GM19455 (cell line): Measurements from ENCODE around the gene CLASP1.
"Not testable (repeated sequence)": the region's sequence is repeated elsewhere in the genome, so short reads cannot be mapped to it uniquely, and the experiment has no call there.

ENCODE experiments used
- ATAC-seq: cut with Tn5 transposase; IDR thresholded peaks from one replicate; pipeline ENCODE4 v1.9.1; 2021; ENCODE audit not compliant: unreplicated experiment

CLASP1 gene

DNA sequence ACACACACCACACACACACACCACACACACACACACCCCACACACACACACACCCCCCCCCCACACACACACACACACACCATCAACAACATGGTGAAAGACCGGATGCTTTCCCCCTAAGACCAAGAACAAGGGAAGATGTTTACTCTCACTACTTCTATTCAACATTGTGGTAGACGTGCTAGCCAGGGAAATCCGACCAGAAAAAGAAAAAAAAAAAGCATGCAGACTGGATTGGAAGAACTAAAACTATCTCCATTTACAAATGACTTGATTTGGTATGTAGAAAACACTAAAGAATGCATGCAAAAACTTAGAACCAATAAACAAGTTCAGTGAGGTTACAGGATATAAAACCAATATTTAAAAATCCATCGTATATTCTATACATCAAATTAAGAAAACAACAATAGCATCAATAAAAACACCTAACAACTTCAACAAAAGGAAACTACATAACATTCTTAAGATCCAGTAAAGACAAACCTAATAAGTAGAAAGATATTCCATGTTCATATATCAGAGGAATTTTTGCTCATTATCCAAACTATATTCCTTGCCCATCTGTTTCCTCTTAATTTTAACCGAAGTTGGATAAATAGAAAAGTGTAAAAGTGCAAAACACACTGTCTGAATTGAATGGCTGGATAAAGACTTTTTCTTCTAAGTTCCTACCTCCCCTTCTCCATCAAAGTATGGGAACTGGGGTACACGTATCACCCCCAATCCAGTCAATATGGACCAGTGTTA is 170.1 kb downstream of the CLASP1 start:
- no peak for ATAC-seq

DNA sequence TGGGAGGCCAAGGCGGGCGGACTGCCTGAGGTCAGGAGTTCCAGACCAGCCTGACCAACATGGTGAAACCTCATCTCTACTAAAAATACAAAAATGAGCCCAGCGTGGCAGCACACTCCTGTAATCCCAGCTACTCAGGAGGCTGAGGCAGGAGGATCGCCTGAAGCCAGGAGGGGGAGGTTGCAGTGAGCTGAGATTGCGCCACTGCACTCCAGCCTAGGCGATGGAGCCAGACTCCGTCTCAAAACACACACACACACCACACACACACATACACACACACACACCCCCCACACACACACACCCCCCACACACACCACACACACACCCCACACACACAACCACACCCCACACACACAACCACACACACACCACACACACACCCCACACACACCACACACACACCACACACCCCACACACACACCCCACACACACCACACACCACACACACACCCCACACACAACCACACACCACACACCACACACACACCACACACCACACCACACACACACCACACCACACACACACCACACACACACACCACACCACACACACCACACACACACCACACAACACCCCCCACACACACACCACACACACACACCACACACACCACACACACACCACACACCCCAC is 170.8 kb downstream of the CLASP1 start:
- ATAC-seq, result not testable (repeated sequence)

DNA sequence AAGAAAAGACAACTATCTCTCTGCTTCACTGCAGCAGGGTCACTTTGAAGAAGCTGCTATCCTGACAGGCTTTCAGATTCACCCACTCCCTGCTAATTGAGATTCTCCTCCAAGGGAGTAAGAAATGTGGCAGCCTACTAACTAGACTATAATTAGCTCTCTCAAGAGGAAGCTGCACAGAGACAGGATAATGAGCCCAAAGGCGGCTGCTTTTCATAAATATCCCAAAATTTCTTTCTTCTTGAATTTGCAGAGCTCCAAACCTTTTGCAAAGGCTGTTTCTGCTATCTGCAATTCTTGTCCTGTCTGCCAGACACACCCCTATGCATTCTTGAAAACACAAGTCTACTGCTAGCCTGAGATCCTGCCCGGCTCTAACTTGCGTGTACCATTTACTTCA is 172.6 kb downstream of the CLASP1 start:
- ATAC-seq, result no peak

DNA sequence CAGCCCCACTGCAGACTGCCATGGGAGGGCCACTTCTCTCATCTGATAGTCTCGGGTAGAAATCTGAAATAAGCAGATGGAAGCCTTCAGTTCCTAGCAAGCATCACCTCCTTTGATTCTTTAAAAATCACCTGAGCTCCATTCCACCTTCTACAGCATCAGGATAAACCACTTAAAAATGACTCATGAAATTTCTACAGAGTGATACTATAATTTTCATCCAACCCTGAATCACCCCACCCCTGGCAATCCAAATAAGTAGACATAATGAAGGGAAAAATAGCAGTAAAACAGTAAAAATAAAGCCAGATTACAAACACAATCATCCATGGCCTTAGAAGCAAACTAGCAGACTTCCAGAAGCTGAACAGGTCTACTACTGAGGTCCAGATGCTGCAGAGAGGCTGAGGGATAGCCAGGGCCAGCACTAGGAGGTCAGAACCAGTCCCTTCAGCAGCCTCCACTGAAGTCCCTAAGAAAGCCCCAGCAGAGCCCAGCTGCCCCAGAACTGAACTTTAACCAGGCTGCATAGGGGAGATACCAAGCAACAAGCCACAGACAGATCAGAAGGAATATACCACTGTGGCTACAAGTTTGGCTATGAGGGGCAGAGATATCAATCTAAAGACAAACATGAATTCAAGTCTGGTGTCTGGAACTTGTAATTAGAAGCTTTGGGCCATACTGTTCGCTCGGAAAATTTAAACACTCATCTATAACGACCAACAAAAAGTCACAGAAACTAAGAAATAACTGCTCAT is 173.3 kb downstream of the CLASP1 start:
- no peak for ATAC-seq

DNA sequence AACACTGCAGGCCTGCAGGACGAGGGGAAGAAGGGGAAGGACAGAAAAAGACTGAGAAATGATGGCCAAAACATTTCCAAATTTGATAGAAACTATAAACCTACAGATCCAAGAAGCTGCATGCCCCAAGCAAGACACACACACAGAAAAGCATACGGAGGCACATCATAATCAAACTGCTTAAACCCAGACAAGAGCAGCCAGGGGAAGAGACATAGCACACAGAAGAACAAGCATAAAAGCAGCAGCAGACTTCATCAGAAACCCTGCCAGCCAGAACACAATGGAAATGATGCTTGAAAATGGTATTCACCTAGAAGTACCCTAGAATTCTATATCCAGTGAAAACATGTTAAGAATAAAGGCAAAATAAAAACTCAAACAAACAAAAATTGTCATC is 175.8 kb downstream of the CLASP1 start:
- ATAC-seq, result no peak

DNA sequence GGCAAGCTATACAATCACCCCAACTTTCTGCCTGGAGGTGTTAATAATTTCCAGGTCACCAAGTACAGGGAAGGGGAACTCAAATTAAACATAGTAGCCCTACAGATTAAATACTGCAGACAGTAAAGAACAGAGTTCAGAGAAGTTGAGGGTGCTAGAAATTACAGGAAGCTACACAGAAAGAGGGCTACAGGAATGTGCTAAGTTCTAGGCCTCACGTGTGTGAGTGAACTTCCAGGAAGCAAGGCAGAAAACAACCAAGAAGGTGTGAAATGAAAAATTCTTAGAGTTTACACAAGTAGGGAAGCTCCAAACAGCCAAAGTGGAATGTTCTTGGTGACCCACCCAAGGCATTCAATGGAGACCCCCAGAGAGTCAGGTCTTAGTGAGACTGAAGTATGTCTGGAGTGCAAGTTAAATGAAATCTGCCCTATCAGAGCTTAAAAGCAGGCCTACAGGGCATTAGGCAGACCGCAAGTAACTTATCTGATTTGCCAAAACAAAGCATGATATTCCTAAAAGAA is 176.7 kb downstream of the CLASP1 start:
- ATAC-seq, result no peak

DNA sequence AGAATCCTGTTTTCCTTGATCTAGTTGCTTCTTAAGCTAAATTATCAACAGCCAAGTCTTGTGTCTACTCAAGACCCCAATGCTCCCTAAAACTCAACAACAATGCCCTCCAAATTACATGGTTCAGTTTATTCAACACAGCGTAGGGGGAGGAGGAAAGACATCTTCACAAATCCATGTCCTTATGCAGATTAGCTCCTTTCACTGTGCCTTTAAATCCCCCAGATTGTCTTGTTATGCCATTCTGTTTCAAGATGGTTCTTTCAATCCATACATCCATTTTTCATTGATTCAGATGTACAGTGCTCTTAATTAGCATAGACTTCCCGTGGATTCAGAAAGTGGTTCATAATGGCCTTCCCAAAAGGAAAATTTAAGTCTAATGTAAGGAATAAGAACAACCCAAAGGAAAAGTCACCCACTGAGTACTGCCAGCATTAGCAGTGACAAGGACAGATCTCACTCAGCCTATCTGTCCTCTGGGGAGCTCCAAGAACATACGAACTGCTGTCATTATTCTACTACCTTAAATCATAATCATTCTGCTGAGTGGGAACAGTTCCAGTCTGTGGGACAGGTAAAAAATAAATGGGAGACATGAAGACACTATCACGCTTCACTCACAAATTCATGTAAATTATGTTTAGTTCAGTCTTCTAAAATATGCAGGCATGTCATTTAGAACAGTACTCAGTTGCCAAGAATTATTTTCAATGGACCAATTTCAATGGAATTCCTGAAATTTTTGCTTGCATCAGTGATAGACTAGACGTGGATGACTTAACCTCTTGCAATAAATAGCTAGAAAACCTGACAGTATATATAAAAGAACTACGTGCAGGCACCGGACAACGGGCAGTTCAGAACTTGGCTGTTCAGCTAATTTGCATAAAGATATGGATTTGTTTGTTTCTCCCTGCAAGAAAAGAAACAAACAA is 177.5 kb downstream of the CLASP1 start:
- ATAC-seq, result no peak

DNA sequence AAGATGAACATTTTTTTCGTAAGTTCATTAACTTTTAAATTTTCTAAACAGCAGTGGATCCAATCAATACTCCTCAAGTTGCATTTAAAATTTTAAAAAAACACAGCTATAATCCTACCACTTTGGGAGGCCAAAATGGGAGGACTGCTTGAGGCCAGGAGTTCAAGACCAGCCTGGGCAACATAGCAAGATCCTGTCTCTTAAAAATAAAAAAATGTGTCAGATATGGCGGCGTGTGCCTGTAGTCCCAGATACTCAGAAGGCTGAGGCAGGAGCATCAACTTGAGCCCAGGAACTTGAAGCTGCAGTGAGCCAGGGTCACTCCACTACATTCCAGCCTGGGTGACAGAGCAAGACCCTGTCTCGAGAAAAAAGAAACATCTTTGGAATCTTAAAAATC is 178.3 kb downstream of the CLASP1 start:
- ATAC-seq, result no peak

DNA sequence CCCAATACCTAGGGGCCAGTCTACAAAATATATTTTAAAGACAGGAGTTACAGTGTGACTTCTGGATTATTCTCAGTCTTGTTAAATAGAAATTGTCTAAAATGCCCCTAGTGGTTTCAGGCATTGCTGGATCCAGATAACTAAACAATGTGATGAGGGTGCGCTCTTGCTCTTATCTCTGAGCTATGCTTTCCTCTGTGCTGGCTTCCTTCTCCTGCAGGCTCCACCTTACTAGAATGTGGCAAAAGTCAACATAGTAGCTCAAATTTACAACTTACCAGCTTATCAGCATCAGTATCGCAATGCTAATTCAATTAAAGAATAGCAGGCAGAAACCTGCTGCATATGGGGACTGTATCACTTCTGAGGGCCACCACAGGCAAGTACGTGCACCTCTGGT is 179.9 kb downstream of the CLASP1 start:
- no peak for ATAC-seq

DNA sequence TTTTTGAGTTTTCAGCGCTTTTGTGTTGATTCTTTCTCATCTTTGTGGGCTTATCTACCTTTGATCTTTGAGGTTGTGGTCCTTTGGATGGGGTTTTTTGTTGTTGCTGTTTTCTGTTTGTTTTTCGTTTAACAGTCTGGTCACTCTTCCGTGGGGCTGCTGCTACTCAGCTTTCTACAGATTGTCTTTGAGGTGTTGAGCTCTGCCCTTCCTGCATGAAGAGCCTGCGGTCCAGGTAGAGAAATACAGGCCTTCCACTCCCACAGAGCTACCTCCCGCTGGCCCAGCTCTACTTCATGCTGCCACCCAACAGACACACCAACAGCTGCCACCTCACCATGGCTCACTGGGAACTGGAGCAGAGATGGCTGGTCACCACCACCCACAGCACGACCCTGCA is 180.3 kb downstream of the CLASP1 start:
- ATAC-seq, result no peak

DNA sequence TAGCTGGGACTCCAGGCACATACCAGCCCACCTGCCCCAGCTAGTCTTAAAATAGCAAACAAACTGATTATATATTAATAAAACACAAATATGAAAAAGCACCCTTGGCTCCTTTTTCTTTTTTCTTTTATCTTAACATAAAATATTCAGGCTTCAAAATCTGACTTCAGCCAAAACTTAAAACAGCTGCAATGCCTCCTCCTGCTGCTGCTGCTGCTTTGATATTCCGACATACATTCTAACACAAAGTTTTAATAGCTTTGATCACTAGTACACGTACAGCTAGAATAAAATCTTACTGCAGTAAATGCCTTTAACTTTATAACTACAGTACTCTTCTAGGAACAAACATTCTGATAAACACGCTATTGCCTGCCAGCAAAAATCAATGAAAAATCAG is 190.0 kb downstream of the CLASP1 start:
- no peak for ATAC-seq

DNA sequence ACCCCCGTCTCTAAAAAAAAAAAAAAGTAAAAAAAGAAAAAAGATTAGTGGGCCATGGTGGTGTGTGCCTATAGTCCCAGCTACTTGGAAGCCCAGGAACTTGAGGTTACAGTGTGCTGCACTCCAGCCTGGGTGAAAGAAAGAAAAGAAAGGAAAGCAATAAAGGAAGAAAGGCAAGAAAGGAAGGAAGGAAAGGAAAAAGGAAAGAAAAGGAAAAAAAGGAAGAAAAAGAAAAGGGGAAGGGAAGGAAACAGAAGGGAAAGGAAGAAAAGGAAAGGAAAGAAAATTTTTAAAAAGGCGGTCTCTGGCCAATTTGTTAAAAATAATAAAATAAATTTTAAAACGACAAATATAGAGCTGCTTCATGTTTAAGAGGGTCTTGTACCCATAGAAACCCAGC is 192.9 kb downstream of the CLASP1 start:
- no peak for ATAC-seq

DNA sequence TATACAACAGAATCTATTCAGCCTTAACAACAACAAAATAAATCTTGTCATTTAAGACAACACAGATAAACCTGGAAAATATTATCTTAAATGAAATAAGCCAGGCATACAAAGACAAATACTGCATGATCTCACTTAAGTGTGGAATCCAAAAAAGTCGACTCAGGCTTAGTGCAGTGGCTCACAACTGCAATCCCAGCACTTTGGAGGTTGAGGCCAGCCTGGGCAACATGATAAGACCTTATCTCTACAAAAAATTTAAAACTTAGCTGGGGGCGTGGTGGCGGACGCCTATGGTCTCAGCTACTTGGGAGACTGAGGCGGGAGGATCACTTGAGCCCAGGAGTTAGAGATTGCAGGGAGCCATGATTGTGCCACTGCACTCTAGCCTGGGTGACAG is 193.8 kb downstream of the CLASP1 start:
- ATAC-seq, result no peak

DNA sequence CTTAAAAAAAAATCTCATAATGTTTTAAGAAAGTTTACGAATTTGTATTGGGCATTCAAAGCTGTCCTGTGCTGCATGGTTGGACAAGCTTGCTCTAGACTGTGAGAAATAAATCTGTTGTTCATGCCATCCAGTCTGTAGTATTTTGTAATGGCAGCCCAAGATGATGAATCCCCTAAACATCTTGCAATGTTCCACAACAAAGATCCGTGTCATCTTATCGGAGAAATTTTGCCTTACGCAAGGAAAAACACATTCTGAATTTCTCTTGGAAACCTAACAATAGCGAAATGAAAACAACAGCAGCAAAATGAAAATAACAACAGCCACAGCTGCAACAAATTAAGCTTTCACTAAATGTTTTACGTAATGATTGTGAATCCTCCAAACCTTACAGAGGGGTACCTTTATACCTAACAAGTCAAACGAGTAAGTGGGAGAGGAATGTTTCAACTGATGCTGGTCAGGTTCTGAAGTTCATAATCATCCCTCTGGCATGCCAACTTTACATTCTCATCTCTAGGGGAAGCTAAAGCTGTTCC is 194.6 kb downstream of the CLASP1 start:
- ATAC-seq, result no peak

DNA sequence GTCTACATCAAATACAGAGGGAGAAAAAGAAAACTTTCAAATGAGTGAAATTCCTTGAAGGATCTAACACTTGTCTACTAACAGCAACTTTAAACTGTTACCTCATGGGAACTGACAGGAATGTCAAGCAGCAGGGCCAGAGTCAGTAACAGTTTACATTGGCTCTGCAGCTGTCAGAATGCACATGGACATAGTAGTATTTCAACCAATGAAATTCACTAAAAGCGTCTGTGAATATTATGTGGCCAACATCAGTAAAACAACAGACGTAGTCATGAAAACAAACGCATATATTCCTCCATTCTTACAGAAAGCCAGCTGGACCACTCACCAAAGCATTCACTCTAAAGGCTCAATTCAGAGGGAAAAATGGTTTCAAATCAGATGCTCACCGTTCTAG is 197.9 kb downstream of the CLASP1 start:
- ATAC-seq, result no peak

DNA sequence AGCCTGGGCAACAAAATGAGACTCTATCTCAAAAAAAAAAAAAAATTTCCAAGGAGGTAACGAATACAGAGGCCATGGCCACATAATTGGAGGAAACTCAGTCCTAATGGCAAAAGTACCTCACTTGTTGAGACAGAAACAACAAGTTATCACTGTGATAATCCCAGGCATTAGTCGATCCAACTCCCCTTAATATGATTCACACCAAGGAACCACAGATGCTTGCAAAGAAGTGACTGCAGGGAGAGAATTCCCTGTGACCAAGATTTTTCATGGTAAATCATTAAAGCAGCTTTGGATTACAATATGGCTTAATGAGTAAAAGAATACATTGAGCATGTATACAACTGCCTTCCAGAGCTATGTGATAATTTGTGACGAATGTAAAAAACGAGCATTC is 199.0 kb downstream of the CLASP1 start:
- no peak for ATAC-seq

DNA sequence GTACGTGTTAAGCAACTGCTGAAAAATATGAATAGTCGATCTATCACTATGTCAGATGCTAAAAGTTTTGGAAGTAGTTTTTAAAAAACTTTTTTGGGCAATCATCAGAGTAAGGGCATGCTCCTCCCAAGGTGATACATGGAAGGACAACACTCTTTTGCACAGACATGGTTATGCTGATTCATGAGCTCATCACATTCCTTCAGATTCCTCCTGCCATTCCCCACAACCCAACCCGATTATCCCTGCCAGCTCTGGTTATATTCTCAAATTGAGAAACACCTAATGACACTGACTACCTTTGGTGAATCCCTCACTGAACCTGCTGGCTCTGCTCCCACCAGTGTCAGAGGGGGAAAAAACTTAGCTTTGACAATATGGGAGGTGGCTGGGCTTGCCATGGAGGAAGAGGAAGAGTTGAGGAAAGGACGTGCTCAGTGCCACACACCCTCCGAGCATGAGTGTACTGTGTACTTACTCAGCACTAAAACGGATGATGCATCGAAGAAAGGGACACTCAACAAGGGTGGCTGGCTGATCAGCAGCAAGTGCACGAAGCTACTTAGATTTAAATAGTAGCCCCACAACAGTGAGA is 202.5 kb downstream of the CLASP1 start:
- no peak for ATAC-seq

DNA sequence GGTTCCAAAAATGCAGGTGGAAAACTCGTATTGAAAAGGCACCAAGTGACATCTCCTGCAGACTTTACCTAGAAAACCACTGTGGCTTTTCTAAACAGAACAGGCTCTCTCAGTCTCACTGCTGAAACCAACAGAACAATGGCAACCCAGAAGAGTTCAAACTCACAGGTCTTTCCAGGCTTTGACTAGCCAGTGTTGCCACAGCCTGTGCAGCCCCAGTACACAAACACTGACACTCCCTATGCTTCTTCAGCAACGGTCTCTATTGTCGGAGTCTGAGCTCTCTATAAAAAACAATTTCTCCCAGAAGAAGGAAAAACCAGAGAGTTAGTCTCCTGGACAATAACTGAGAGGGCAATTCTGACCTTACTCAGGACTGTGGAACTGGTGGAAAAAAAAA is 206.4 kb downstream of the CLASP1 start:
- ATAC-seq, result no peak

DNA sequence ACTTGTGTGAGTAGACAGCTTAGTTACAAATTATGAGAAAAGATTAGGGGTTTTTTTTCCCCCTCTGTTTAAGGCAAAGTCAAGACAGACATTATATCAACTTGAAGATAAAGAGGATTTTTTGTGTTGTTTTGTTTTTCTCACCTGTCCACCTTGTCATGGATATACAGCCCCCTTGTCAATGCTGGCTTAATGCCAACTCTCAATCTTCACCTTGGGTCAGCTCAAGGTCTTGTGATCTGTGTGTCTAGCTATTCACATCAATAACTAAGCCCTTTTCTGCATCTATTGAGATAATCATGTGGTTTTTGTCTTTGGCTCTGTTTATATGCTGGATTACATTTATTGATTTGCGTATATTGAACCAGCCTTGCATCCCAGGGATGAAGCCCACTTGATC is 211.0 kb downstream of the CLASP1 start:
- ATAC-seq, result not testable (repeated sequence)

DNA sequence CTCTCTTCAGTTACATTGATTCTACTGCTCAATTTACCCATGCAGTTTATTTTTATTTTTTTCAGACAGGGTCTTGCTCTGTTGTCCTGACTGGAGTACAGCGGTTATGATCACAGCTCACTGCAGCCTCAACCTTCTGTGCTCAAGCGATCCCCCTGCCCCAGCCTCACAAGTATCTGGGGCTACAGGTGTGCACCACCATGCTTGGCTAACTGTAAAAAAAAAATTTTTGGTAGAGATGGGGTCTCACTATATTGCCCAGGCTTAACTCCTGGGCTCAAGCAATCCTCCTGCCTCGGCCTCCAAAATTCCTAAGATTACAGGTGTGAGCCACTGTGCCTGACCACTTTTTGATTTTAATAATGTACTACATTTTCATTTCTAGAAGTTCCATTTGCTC is 212.3 kb downstream of the CLASP1 start:
- no peak for ATAC-seq
